ENCODE measurements around the gene PDLIM7. TPM values are rescaled to one million over a fixed set of nuclear protein-coding genes. Genes with fewer than 3 reads are reported as not detected.
A peak's percentile ranks its signal among the peaks of the same experiment; 100 is the strongest.

The PDLIM7 gene
- polyA plus RNA-seq, 1 donor (not counting 4 experiments of a cell fraction or from before 2014, with no cell fraction given), result 48.5 TPM

DNA sequence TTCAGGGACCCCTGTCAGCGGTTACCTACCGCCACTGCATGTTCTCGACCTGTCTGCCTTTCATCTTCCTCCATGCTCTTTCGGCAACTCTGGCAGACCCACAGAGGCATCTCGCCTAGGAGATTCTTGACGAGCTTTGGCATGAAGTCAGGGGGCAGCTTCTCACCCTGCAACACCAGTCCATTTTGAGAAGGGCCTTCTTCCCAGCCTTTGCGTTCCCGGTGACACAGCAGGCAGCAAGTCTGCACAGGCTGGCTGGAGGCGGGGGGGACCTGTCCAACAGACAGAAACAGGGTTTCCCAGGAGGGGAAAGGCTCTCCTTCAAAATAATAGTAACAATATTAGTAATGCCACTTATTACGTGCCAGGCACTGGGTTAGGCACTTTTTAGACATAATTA, 41.5 kb upstream of the PDLIM7 start:
- H3K4me3 ChIP-seq (ENCODE audit: control insufficient read depth in 2 of 3, extremely low read depth in 1 of 3, insufficient read depth in 2 of 3, low read depth in 1 of 3, low read length in 3 of 3), result no peak overlapping the region
- H2AFZ ChIP-seq (ENCODE audit: control insufficient read depth, low read length), result no peak overlapping the region
- H3K9me1 ChIP-seq (ENCODE audit: control insufficient read depth, extremely low read depth, insufficient read depth, low read length), result peaks cover 6% of the 10 kb centered on the region
- dilution Hi-C loops (cut with MboI; ENCODE audit: extremely low pct_ligation_motif_present, low sequenced_read_pairs), result no loop called here
- peak overlapping the region; percentile 63 for H3K27ac ChIP-seq (ENCODE audit: control insufficient read depth, insufficient read depth, low read length)
- no peaks in the 10 kb centered on the region for H3K27me3 ChIP-seq (ENCODE audit: control insufficient read depth, extremely low read depth, insufficient read depth, low read length)
- DNase-seq (ENCODE audit: low read depth, low spot score) (no peak), FAIRE-seq (no peak)
- TF ChIP-seq, protein P1, sequence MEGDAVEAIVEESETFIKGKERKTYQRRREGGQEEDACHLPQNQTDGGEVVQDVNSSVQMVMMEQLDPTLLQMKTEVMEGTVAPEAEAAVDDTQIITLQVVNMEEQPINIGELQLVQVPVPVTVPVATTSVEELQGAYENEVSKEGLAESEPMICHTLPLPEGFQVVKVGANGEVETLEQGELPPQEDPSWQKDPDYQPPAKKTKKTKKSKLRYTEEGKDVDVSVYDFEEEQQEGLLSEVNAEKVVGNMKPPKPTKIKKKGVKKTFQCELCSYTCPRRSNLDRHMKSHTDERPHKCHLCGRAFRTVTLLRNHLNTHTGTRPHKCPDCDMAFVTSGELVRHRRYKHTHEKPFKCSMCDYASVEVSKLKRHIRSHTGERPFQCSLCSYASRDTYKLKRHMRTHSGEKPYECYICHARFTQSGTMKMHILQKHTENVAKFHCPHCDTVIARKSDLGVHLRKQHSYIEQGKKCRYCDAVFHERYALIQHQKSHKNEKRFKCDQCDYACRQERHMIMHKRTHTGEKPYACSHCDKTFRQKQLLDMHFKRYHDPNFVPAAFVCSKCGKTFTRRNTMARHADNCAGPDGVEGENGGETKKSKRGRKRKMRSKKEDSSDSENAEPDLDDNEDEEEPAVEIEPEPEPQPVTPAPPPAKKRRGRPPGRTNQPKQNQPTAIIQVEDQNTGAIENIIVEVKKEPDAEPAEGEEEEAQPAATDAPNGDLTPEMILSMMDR (optimal IDR thresholded peaks at IDR 0.05 in 1 of 3, IDR thresholded peaks at IDR 0.05 in 1 of 3, conservative IDR thresholded peaks at IDR 0.05 in 1 of 3; ENCODE audit: extremely low read depth in 1 of 3, insufficient read depth in 2 of 3, low read length in 3 of 3), result no peak
- TF ChIP-seq EZH2 (IDR thresholded peaks at IDR 0.05; ENCODE audit: low read length), result no peak
- H3K36me3 ChIP-seq (ENCODE audit: control insufficient read depth in 2 of 2, extremely low read depth in 1 of 2, insufficient read depth in 2 of 2, low read length in 2 of 2), result peaks cover 17 to 20% of the 10 kb centered on the region in 2 experiments
- H3K79me2 ChIP-seq (ENCODE audit: control insufficient read depth, insufficient read depth, low read length), result peaks cover 45% of the 10 kb centered on the region
- H3K4me2 ChIP-seq (ENCODE audit: control insufficient read depth, extremely low read depth, insufficient read depth, low read depth, low read length), result peak overlapping the region; percentile 48
- no peak overlapping the region for H3K9ac ChIP-seq (ENCODE audit: control insufficient read depth, extremely low read depth, insufficient read depth, low read length)
- H3K4me1 ChIP-seq (ENCODE audit: control insufficient read depth, extremely low read depth, insufficient read depth, low read length), result peaks cover 33% of the 10 kb centered on the region
- no peaks in the 10 kb centered on the region for H4K20me1 ChIP-seq (ENCODE audit: control insufficient read depth, extremely low read depth, insufficient read depth, low read length)
- H3K9me3 ChIP-seq (ENCODE audit: control insufficient read depth, low read depth, low read length), result no peaks in the 10 kb centered on the region

DNA sequence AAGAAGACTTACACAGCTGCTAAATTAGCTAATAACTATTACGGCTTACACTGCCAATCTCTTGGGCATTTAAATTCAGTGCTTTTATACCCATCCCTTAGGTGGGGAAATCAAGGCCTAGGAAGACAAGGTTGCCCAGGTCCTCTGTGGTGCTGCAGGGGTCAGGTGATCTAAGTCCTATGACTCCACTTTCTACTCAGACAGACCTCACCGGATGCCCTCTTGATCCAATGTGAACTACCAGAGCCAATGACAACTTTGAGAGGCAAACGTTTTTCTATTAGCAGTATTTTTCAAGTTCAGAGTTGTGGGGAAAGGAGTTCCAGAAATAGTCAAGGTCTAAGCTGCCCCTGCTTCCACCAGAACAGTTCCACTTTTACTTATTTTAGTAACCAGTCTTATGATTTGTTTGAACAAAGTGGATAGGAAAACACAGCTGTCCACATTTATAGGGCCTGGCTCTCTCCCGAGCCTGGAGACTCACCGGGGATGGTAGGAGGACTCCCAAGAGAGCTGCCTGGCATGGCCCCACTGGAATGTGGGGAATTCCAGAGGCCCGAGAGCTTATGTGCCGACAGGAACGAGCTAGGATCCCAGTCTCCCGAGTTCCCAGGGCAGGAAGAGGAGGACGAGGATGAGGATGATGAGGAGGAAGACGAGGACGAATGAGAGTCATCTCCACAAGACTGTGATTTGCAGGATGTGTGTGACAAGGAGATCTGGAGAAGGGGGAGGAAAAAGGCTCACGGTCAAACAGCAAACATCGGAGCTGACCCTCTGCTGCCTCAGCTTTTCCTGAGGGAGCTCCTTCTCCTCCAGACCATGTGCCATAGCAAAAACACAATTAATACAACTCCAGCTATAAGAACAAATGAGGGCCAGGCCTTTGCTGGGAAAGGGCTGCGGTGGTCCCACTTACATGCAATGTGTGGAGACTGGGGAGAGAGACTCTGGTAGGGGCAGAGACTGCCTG, 40.3 kb upstream of the PDLIM7 start:
- Histone ChIP-seq H3K9me1 (ENCODE audit: control insufficient read depth, extremely low read depth, insufficient read depth, low read length) (peaks cover 6% of the 10 kb centered on the region), H3K9me3 (ENCODE audit: control insufficient read depth, low read depth, low read length) (no peaks in the 10 kb centered on the region), H3K36me3 (ENCODE audit: control insufficient read depth in 2 of 2, extremely low read depth in 1 of 2, insufficient read depth in 2 of 2, low read length in 2 of 2) (peaks cover 18 to 23% of the 10 kb centered on the region in 2 experiments), H3K4me3 (ENCODE audit: control insufficient read depth in 2 of 3, extremely low read depth in 1 of 3, insufficient read depth in 2 of 3, low read depth in 1 of 3, low read length in 3 of 3) (no peak overlapping the region), H3K27ac (ENCODE audit: control insufficient read depth, insufficient read depth, low read length) (peak overlapping the region; percentile 63), H3K4me1 (ENCODE audit: control insufficient read depth, extremely low read depth, insufficient read depth, low read length) (peaks cover 33% of the 10 kb centered on the region), H3K4me2 (ENCODE audit: control insufficient read depth, extremely low read depth, insufficient read depth, low read depth, low read length) (no peak overlapping the region), H3K9ac (ENCODE audit: control insufficient read depth, extremely low read depth, insufficient read depth, low read length) (peak overlapping the region; percentile 22), H3K79me2 (ENCODE audit: control insufficient read depth, insufficient read depth, low read length) (peaks cover 36% of the 10 kb centered on the region), H4K20me1 (ENCODE audit: control insufficient read depth, extremely low read depth, insufficient read depth, low read length) (peaks cover 2% of the 10 kb centered on the region), H3K27me3 (ENCODE audit: control insufficient read depth, extremely low read depth, insufficient read depth, low read length) (no peaks in the 10 kb centered on the region), H2AFZ (ENCODE audit: control insufficient read depth, low read length) (no peak overlapping the region)
- DNase-seq (ENCODE audit: low read depth, low spot score), result no peak
- FAIRE-seq, result peak; percentile 39
- TF ChIP-seq, protein P1 (optimal IDR thresholded peaks at IDR 0.05 in 1 of 3, IDR thresholded peaks at IDR 0.05 in 1 of 3, conservative IDR thresholded peaks at IDR 0.05 in 1 of 3; ENCODE audit: extremely low read depth in 1 of 3, insufficient read depth in 2 of 3, low read length in 3 of 3), result no peak
- no peak for TF ChIP-seq EZH2 (IDR thresholded peaks at IDR 0.05; ENCODE audit: low read length)
- dilution Hi-C loops (cut with MboI; ENCODE audit: extremely low pct_ligation_motif_present, low sequenced_read_pairs), result no loop called here
